DMS79 treated with DMSO at 0.1 percent for 48 hours (cell line): ENCODE results near the gene HAUS8.

Experiments used
- DNase-seq: peaks from one replicate; lab custom pipeline; 2025; lab: John Stamatoyannopoulos, UW

HAUS8 gene

GRCh38 chr19:17075864-17076542, 751 bp upstream of the HAUS8 start:
- DNase-seq, result peak; percentile 44

- no peak for DNase-seq
These were observed 618 bp downstream of the HAUS8 start for GRCh38 chr19:17074634-17075034.

- DNase-seq, result peak; percentile 62
These were observed 1.2 kb downstream of the HAUS8 start for GRCh38 chr19:17073869-17074633.

- no peak for DNase-seq
These were observed 4.3 kb downstream of the HAUS8 start for GRCh38 chr19:17070912-17071311.

- DNase-seq, result no peak
These were observed 4.8 kb downstream of the HAUS8 start for GRCh38 chr19:17070421-17070820.

- DNase-seq, result no peak
These were observed 6.1 kb downstream of the HAUS8 start for GRCh38 chr19:17069193-17069592.

- DNase-seq, result no peak
These were observed 11.8 kb downstream of the HAUS8 start for GRCh38 chr19:17063428-17063827.

- DNase-seq, result no peak
These were observed 13.6 kb downstream of the HAUS8 start for GRCh38 chr19:17061691-17062090.

GRCh38 chr19:17061205-17061604, 14.0 kb downstream of the HAUS8 start:
- DNase-seq, result no peak

GRCh38 chr19:17060802-17061201, 14.4 kb downstream of the HAUS8 start:
- DNase-seq, result no peak

- no peak for DNase-seq
These were observed 17.0 kb downstream of the HAUS8 start for GRCh38 chr19:17058236-17058635.

- no peak for DNase-seq
These were observed 19.6 kb downstream of the HAUS8 start for GRCh38 chr19:17055636-17056035.

GRCh38 chr19:17054746-17055145, 20.5 kb downstream of the HAUS8 start:
- no peak for DNase-seq

GRCh38 chr19:17052439-17052838, 22.8 kb downstream of the HAUS8 start:
- DNase-seq, result peak; percentile 15

GRCh38 chr19:17049711-17050280, 25.5 kb downstream of the HAUS8 start:
- no peak for DNase-seq

- no peak for DNase-seq
These were observed 26.3 kb downstream of the HAUS8 start for GRCh38 chr19:17048885-17049453.

GRCh38 chr19:17045907-17046502, 29.2 kb downstream of the HAUS8 start:
- no peak for DNase-seq

- DNase-seq, result no peak
These were observed 31.5 kb downstream of the HAUS8 start for GRCh38 chr19:17043744-17044143.

GRCh38 chr19:17041976-17042375, 33.3 kb downstream of the HAUS8 start:
- peak; percentile 61 for DNase-seq

GRCh38 chr19:17037966-17038500, 37.2 kb downstream of the HAUS8 start:
- DNase-seq, result no peak

GRCh38 chr19:17037184-17037583, 38.1 kb downstream of the HAUS8 start:
- no peak for DNase-seq

- DNase-seq, result no peak
These were observed 38.6 kb downstream of the HAUS8 start for GRCh38 chr19:17036640-17037039.
